ENCODE data around the gene CCDC85C.

- TF ChIP-seq CTCF (IDR thresholded peaks at IDR 0.05) (no peak), POLR2A (IDR thresholded peaks at IDR 0.05) (no peak), EP300 (IDR thresholded peaks at IDR 0.05) (no peak)
Measured at GRCh38 chr14:99597911-99598600, 6.0 kb downstream of the CCDC85C start.

Data from ovary (tissue), 3 donors.